ENCODE results near the gene RFXANK.

RFXANK gene

DNA sequence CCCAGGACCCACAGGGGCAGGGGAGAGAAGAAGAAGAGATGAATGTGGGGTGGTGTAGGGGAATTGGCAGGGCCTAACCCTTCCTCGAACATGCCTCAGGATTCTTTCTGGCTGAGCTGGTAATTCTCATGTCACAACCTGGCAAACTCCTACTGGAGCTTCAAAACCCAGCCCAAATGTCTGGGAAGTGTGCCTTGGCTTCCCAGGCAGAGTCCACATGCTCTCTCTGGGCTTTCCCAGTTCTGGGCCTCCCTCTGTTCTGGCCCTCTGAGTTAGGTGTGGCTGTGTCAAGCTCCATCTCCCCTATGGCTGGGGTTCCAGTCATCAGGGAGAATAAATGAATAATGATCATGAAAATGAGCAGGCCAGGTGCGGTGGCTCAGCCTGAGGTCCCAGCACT, 42.6 kb upstream of the RFXANK start:
- no peak overlapping the region for H3K4me3 ChIP-seq (ENCODE audit: low read depth, low read length)
- TF ChIP-seq, protein P1, sequence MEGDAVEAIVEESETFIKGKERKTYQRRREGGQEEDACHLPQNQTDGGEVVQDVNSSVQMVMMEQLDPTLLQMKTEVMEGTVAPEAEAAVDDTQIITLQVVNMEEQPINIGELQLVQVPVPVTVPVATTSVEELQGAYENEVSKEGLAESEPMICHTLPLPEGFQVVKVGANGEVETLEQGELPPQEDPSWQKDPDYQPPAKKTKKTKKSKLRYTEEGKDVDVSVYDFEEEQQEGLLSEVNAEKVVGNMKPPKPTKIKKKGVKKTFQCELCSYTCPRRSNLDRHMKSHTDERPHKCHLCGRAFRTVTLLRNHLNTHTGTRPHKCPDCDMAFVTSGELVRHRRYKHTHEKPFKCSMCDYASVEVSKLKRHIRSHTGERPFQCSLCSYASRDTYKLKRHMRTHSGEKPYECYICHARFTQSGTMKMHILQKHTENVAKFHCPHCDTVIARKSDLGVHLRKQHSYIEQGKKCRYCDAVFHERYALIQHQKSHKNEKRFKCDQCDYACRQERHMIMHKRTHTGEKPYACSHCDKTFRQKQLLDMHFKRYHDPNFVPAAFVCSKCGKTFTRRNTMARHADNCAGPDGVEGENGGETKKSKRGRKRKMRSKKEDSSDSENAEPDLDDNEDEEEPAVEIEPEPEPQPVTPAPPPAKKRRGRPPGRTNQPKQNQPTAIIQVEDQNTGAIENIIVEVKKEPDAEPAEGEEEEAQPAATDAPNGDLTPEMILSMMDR (IDR thresholded peaks at IDR 0.05; ENCODE audit: low read depth, low read length, missing control alignments), result no peak
- DNase-seq (ENCODE audit: low read depth), result no peak

DNA sequence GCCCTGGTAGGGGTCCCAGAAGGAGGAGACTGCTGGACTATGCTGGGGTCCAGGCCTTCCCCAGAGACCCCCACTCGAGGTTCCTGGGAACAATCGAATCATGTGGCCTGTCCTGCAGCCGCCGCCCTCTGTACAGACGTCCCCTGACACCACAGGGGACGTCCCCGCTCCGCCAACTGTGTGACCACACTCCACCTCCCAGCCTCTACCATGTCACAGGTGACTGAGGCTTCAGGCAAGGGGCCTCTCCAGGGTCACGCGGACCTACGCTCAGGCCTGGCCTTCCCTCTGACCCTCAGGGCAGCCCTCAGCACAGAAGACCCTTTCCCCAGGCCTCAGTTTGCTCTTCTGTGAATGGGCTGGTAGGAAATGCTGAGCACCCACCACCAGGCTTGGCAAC, 40.6 kb upstream of the RFXANK start:
- DNase-seq (ENCODE audit: low read depth), result no peak
- TF ChIP-seq, protein P1 (IDR thresholded peaks at IDR 0.05; ENCODE audit: low read depth, low read length, missing control alignments), result no peak
- H3K4me3 ChIP-seq (ENCODE audit: low read depth, low read length), result no peak overlapping the region

GRCh38 chr19:19152668-19153384, 39.2 kb upstream of the RFXANK start:
- no peak for DNase-seq (ENCODE audit: low read depth)
- TF ChIP-seq, protein P1 (IDR thresholded peaks at IDR 0.05; ENCODE audit: low read depth, low read length, missing control alignments), result no peak
- no peak overlapping the region for H3K4me3 ChIP-seq (ENCODE audit: low read depth, low read length)

DNA sequence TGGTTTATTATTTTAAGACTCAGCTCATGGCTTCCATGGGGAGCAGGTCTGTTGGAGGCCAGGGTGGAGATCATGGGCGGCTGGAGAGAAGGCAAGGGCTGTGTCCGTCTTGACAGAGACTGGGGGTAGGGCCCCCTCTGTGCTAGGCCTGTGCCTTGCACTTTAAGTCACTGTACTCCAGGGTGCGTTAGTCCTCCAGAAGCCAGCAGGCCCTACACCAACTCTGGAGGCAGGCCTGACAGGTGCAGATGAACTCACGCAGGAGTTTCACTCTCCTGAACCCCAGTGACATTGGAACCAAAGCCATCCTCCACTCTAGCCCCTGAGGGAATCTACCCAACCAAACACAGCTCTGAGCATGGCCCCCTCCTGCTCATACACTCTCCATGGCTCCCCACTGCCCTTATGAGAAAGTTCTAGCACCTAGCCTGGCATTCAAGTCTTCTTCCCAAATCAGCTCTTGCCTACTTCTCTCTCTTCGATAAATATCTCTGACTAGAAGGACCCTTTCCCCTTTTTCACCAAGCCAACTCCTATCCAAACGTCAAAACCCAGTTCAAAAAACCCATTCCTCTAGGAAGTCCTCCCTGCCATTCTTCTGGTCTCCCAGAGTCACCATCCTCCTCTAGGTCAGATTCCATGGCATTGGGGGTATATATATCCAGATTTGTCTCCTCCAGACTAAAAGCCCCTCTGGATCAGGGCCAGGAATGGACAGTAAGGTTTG, 37.1 kb upstream of the RFXANK start:
- H3K4me3 ChIP-seq (ENCODE audit: low read depth, low read length), result no peak overlapping the region
- no peak for DNase-seq (ENCODE audit: low read depth)
- TF ChIP-seq, protein P1 (IDR thresholded peaks at IDR 0.05; ENCODE audit: low read depth, low read length, missing control alignments), result peak; percentile 26

GRCh38 chr19:19155495-19156219, 36.4 kb upstream of the RFXANK start:
- DNase-seq (ENCODE audit: low read depth), result peak; percentile 90
- H3K4me3 ChIP-seq (ENCODE audit: low read depth, low read length), result no peak overlapping the region
- TF ChIP-seq, protein P1 (IDR thresholded peaks at IDR 0.05; ENCODE audit: low read depth, low read length, missing control alignments), result no peak

DNA sequence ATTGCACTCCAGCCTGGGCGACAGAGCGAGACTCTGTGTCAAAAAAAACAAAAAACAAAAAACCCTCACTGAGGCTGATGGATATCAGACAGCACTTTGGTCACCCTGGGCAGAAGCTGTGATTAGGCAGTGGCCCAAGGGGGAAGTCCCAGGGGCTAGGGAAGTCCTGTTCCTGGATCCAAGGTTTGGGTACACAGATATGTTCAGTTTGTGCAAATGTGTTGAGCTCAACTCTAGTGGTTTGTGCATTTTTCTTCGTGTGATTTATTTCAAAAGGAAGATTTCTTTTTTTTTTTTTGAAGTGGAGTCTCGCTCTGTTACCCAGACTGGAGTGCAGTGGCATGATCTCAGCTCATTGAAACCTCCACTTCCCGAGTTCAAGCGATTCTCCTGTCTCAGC, 34.2 kb upstream of the RFXANK start:
- TF ChIP-seq, protein P1 (IDR thresholded peaks at IDR 0.05; ENCODE audit: low read depth, low read length, missing control alignments), result no peak
- DNase-seq (ENCODE audit: low read depth), result no peak
- no peak overlapping the region for H3K4me3 ChIP-seq (ENCODE audit: low read depth, low read length)

Data from GM12864 (cell line).